Stimulated activated CD8-positive, alpha-beta memory T cell treated with anti-CD3 and anti-CD28 coated beads, Interleukin-7, amount 100 ng/mL, for 4 hours (primary cell): ENCODE measurements around the gene KLF17.
"Not testable (repeated sequence)": the region's sequence is repeated elsewhere in the genome, so short reads cannot be mapped to it uniquely, and the experiment has no call there.

Experiments
- DNase-seq, 2 donors: peaks; one replicate each; pipeline ENCODE4 v3.0.0-alpha.2; 2020; ENCODE audit warnings: low read depth in 2 of 2

The KLF17 gene

GRCh38 chr1:44108971-44109370 lies 9.7 kb upstream of the KLF17 start:
- DNase-seq: no peak

- DNase-seq: no peak
These were observed 7.7 kb upstream of the KLF17 start for GRCh38 chr1:44110916-44111315.

GRCh38 chr1:44111861-44112260 lies 6.8 kb upstream of the KLF17 start:
- DNase-seq: no peak

GRCh38 chr1:44112486-44112885 lies 6.1 kb upstream of the KLF17 start:
- no peak for DNase-seq

GRCh38 chr1:44113095-44113609 lies 5.5 kb upstream of the KLF17 start:
- DNase-seq: no peak

GRCh38 chr1:44114098-44114497 lies 4.5 kb upstream of the KLF17 start:
- no peak for DNase-seq

GRCh38 chr1:44117272-44117671 lies 1.3 kb upstream of the KLF17 start:
- DNase-seq: not testable (repeated sequence)

- DNase-seq: no peak
These were observed 904 bp downstream of the KLF17 start for GRCh38 chr1:44119525-44119924.

GRCh38 chr1:44120398-44120949 lies 1.9 kb downstream of the KLF17 start:
- no peak for DNase-seq

- no peak for DNase-seq
These were observed 11.2 kb downstream of the KLF17 start for GRCh38 chr1:44129616-44130500.

- no peak for DNase-seq
These were observed 12.8 kb downstream of the KLF17 start for GRCh38 chr1:44131411-44131810.

GRCh38 chr1:44134071-44134920 lies 15.7 kb downstream of the KLF17 start:
- DNase-seq: no peak

- no peak for DNase-seq
These were observed 17.3 kb downstream of the KLF17 start for GRCh38 chr1:44135886-44136285.

GRCh38 chr1:44138239-44138638 lies 19.6 kb downstream of the KLF17 start:
- no peak for DNase-seq

GRCh38 chr1:44139565-44139964 lies 20.9 kb downstream of the KLF17 start:
- DNase-seq: not testable (repeated sequence)

GRCh38 chr1:44141531-44141930 lies 22.9 kb downstream of the KLF17 start, which contains the start of gene KLF18:
Gene KLF18 (minus strand): TSS chr1:44141631. CDS start chr1:44141631, 0 bp downstream.
- no peak for DNase-seq

- DNase-seq: no peak
These were observed 26.5 kb downstream of the KLF17 start for GRCh38 chr1:44144962-44145756.

GRCh38 chr1:44146536-44147361 lies 28.1 kb downstream of the KLF17 start:
- no peak for DNase-seq

- DNase-seq: no peak
These were observed 29.0 kb downstream of the KLF17 start for GRCh38 chr1:44147582-44147981.

GRCh38 chr1:44151332-44151731 lies 32.7 kb downstream of the KLF17 start:
- DNase-seq: no peak
